GM12891 (cell line): ENCODE results near the gene NGDN.

Source experiments
- POLR2A ChIP-seq: IDR thresholded peaks from 2 replicates; pipeline ENCODE4 v1.6.1; 2011; ENCODE audit warnings: low read depth, low read length, control low read depth
- SPI1 ChIP-seq: IDR thresholded peaks from 2 replicates; pipeline ENCODE4 v1.6.1; 2011; ENCODE audit warnings: low read depth, low read length, control low read depth

- TF ChIP-seq POLR2A (no peak), SPI1 (no peak)
Measured at GRCh38 chr14:23431486-23431885, 38.0 kb upstream of the NGDN start.
